Natural killer cell (primary cell): ENCODE measurements around the gene VWA3B. TPM values are rescaled to one million over a fixed set of nuclear protein-coding genes. Genes with fewer than 3 reads are reported as not detected.

Experiments used
- ATAC-seq, 3 donors: fragments of 150-1000 bp in 2 of 3; fragments of 200-7000 bp in 1 of 3; cut with Tn5 transposase; 1 replicate in 1 of 3; 2 replicates in 2 of 3; pipeline ENCODE4 v1.10.0; 2021; ENCODE audit warnings: mild to moderate bottlenecking in 2 of 3, moderate library complexity in 2 of 3
- DNase-seq, 2 donors: peaks; one replicate each; pipeline versions ENCODE4 v3.0.0 to v3.0.0-alpha.2; 2013 to 2021; ENCODE audit warnings: mixed read lengths in 1 of 2
- H3K27ac ChIP-seq: one replicate; pipeline ENCODE4 v1.5.1; 2013; ENCODE audit warnings: mild to moderate bottlenecking, low read length
- H3K27me3 ChIP-seq: one replicate; pipeline ENCODE4 v1.6.1; 2013; ENCODE audit warnings: low read length; ENCODE audit not compliant: control insufficient read depth, insufficient read depth
- H3K36me3 ChIP-seq: one replicate; pipeline ENCODE4 v1.6.1; 2013; ENCODE audit warnings: low read length; ENCODE audit not compliant: control insufficient read depth, insufficient read depth
- H3K4me1 ChIP-seq: one replicate; pipeline ENCODE4 v1.6.1; 2013; ENCODE audit warnings: low read length; ENCODE audit not compliant: control insufficient read depth, insufficient read depth
- H3K4me3 ChIP-seq: one replicate; pipeline ENCODE4 v1.5.1; 2013; ENCODE audit warnings: low read length
- H3K9me3 ChIP-seq: one replicate; pipeline ENCODE4 v1.6.1; 2013; ENCODE audit warnings: low read length; ENCODE audit not compliant: control insufficient read depth, insufficient read depth
- H3K27ac Mint-ChIP-seq, 2 donors: one replicate each; pipeline ENCODE4 v1.8.0; 2022; ENCODE audit warnings: mild to moderate bottlenecking in 2 of 2, mixed read lengths in 2 of 2, moderate library complexity in 1 of 2
- H3K27me3 Mint-ChIP-seq, 2 donors: one replicate each; pipeline ENCODE4 v1.8.0; 2022; ENCODE audit warnings: low read depth in 2 of 2, mixed read lengths in 2 of 2
- H3K36me3 Mint-ChIP-seq: one replicate; pipeline ENCODE4 v1.8.0; 2022; ENCODE audit warnings: mixed read lengths
- H3K4me1 Mint-ChIP-seq, 2 donors: one replicate each; pipeline ENCODE4 v1.8.0; 2022; ENCODE audit warnings: mixed read lengths in 2 of 2
- H3K4me3 Mint-ChIP-seq: one replicate; pipeline ENCODE4 v1.8.0; 2022; ENCODE audit warnings: mild to moderate bottlenecking, moderate library complexity, mixed read lengths
- H3K9me3 Mint-ChIP-seq, 2 donors: one replicate each; pipeline ENCODE4 v1.8.0; 2022; ENCODE audit warnings: mixed read lengths in 2 of 2
- CTCF ChIP-seq: fragments of 200-600 bp; IDR thresholded peaks from one replicate; pipeline ENCODE4 v1.8.0; 2022; ENCODE audit warnings: antibody characterized with exemption
- WGBS: methylation state at CpG from one replicate; pipeline ENCODE4 v1.1.7; 2013; ENCODE audit warnings: missing lambda C conversion rate; ENCODE audit not compliant: insufficient coverage; 5-methylcytosine and 5-hydroxymethylcytosine counted together
- intact Hi-C: fragments of 100-400 bp; cut with micrococcal nuclease; formaldehyde crosslinking; loops from one replicate; pipeline ENCODE4 v1.14.2; 2022
- total RNA-seq, 4 donors: library from RNA; stranded (reverse); fragments of 120-200 nt in 1 of 4; gene quantifications; one replicate each; pipeline versions ENCODE4 v1.2.3 to v1.2.4, GENCODE V29; 2013 to 2022

The VWA3B gene
- total RNA-seq, 3 donors from 2014 or later (not counting 1 experiment from before 2014, with no cell fraction given) = not detected

DNA sequence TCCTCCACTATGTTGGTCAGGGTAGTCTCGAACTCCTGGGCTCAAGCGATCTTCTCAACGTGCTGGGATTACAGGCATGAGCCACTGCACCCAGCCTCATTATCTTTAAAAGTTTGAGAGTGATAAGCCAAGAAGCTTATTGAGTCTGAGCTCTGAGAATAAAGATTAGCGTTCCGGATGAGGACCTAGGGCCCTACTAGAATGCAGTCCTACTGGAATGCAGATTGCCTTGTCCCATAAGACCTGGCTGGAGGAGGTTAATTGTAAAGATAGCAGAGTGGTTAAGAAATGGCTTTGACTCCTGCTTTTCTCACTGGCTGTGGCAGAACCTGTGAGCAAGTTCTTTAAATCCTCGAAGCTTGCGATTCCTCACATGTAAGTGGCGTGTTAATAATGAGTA lies 4.0 kb downstream of the VWA3B start:
- no peak overlapping the region for H3K4me3 ChIP-seq
- peaks cover 14% of the 10 kb centered on the region for H3K4me1 ChIP-seq
- 92% methylated on average over 8 of the region's 8 CpGs for WGBS
- Mint-ChIP-seq H3K4me3 (no peak overlapping the region), H3K4me1 (peaks cover 16 to 17% of the 10 kb centered on the region in 2 donors), H3K27ac (no peak overlapping the region), H3K9me3 (peaks cover 0 to 2% of the 10 kb centered on the region in 2 donors), H3K36me3 (peaks cover 7% of the 10 kb centered on the region), H3K27me3 (peaks cover 18 to 27% of the 10 kb centered on the region in 2 donors)
- DNase-seq = no peak
- H3K27me3 ChIP-seq = peaks cover 12% of the 10 kb centered on the region
- H3K36me3 ChIP-seq = no peaks in the 10 kb centered on the region
- H3K9me3 ChIP-seq = no peaks in the 10 kb centered on the region
- intact Hi-C loops = no loop called here
- H3K27ac ChIP-seq = no peak overlapping the region
- no peak for ATAC-seq
- TF ChIP-seq CTCF = no peak

DNA sequence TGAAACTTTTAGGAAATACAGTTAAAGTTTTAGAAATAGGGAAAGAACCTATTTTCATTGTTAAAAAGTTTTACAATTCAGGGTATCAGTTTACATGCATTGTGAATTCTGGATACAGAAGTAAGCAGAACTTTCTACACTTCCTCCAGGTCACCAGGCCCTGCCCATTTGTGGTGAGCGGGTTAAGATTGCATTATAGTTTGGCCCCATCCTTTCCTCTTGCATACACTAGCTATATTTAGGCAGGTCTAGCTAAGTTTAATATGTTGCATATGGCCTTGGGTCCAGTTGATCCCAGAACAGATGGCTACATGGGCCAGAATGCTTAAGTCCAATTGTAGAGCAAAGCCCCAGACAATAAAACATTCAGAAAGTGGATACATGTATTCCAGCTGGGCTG lies 4.8 kb downstream of the VWA3B start:
- H3K27me3 ChIP-seq = peaks cover 7% of the 10 kb centered on the region
- intact Hi-C loops = no loop called here
- peak in 1 of 3 donors; percentile 57 for ATAC-seq
- no peak overlapping the region for H3K27ac ChIP-seq
- no peaks in the 10 kb centered on the region for H3K9me3 ChIP-seq
- Mint-ChIP-seq H3K9me3 (peaks cover 0 to 3% of the 10 kb centered on the region in 2 donors), H3K36me3 (peaks cover 15% of the 10 kb centered on the region), H3K27ac (no peak overlapping the region), H3K4me3 (no peak overlapping the region), H3K4me1 (peaks cover 11 to 13% of the 10 kb centered on the region in 2 donors), H3K27me3 (peaks cover 14 to 25% of the 10 kb centered on the region in 2 donors)
- WGBS = no CpG with 5 or more reads among the region's 1 CpG
- H3K4me3 ChIP-seq = no peak overlapping the region
- TF ChIP-seq CTCF = no peak
- no peaks in the 10 kb centered on the region for H3K36me3 ChIP-seq
- no peak for DNase-seq
- H3K4me1 ChIP-seq = peaks cover 9% of the 10 kb centered on the region

- Mint-ChIP-seq H3K27ac (no peak overlapping the region), H3K9me3 (peaks cover 0 to 3% of the 10 kb centered on the region in 2 donors), H3K27me3 (peaks cover 15 to 19% of the 10 kb centered on the region in 2 donors), H3K4me3 (no peak overlapping the region), H3K36me3 (peaks cover 16% of the 10 kb centered on the region), H3K4me1 (no peaks in the 10 kb centered on the region)
- Histone ChIP-seq H3K9me3 (no peaks in the 10 kb centered on the region), H3K4me3 (no peak overlapping the region), H3K4me1 (no peaks in the 10 kb centered on the region), H3K27me3 (no peaks in the 10 kb centered on the region), H3K36me3 (no peaks in the 10 kb centered on the region), H3K27ac (no peak overlapping the region)
- WGBS = 50% methylated on average over 1 of the region's 3 CpGs
- no peak for TF ChIP-seq CTCF
- DNase-seq (no peak), ATAC-seq (no peak)
- intact Hi-C loops = no loop called here
Measured at GRCh38 chr2:98093146-98093545, 6.2 kb downstream of the VWA3B start.

DNA sequence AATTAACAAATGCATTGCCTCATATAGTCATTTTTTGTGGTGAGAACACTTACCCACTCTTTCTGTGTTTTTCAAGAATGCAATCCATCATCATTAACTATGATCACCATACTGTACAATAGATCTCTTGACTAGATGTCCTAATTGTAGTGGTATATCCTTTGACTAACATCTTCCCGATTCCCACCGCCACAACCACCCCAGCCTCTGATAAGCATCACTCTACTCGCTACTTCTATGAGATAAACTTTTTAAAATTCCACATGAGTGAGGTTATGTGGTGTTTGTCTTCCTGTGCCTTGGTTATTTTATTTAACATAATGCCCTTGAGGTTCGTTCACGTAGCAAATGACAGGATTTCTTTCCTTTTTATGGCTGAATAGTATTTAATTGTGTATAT lies 6.6 kb downstream of the VWA3B start:
- Histone ChIP-seq H3K4me1 (no peaks in the 10 kb centered on the region), H3K27ac (no peak overlapping the region), H3K9me3 (no peaks in the 10 kb centered on the region), H3K36me3 (no peaks in the 10 kb centered on the region), H3K4me3 (no peak overlapping the region), H3K27me3 (no peaks in the 10 kb centered on the region)
- Mint-ChIP-seq H3K27me3 (peaks cover 12 to 19% of the 10 kb centered on the region in 2 donors), H3K4me3 (no peak overlapping the region), H3K36me3 (peaks cover 16% of the 10 kb centered on the region), H3K27ac (no peak overlapping the region), H3K9me3 (peaks cover 0 to 3% of the 10 kb centered on the region in 2 donors), H3K4me1 (no peaks in the 10 kb centered on the region)
- DNase-seq (no peak), ATAC-seq (no peak)
- TF ChIP-seq CTCF = no peak
- WGBS = no CpG with 5 or more reads among the region's 5 CpGs
- intact Hi-C loops = no loop called here
